Medulla oblongata (tissue), 1 donor: ENCODE data around the gene C1orf159.
"Not testable (repeated sequence)": the region's sequence is repeated elsewhere in the genome, so short reads cannot be mapped to it uniquely, and the experiment has no call there.

ENCODE experiments used
- DNase-seq: peaks from one replicate; pipeline ENCODE4 v3.0.0-alpha.2; 2015; ENCODE audit errors: extremely low spot score

The C1orf159 gene

DNA sequence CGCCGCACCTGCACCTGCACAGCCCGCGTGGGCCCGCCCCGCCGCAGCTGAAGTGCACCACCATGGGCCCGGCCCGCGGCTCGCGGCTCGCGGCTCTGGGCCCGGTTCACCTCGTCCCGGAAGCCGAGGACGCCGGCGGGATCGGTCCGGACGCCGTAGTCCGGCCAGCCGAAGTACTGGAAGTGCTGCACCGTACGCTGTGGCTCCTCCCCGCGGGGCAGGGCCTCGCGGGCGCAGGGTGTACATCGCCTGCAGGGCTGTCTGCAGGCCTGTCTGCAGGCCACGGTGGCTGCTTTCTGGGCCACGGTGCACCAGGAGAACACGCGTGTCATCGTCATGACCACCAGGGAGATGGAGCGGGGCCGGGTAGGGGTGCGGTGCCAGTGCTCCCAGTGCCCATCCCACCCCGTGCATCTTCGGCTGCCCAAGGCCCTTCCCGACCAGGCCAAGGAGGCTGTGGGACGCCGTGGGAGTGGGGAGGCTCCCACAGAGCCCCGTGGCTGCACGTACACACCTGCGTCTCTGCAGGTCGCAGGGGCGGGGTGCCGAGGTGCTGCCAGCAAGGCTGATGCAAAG, 48.5 kb downstream of the C1orf159 start:
- no peak for DNase-seq

DNA sequence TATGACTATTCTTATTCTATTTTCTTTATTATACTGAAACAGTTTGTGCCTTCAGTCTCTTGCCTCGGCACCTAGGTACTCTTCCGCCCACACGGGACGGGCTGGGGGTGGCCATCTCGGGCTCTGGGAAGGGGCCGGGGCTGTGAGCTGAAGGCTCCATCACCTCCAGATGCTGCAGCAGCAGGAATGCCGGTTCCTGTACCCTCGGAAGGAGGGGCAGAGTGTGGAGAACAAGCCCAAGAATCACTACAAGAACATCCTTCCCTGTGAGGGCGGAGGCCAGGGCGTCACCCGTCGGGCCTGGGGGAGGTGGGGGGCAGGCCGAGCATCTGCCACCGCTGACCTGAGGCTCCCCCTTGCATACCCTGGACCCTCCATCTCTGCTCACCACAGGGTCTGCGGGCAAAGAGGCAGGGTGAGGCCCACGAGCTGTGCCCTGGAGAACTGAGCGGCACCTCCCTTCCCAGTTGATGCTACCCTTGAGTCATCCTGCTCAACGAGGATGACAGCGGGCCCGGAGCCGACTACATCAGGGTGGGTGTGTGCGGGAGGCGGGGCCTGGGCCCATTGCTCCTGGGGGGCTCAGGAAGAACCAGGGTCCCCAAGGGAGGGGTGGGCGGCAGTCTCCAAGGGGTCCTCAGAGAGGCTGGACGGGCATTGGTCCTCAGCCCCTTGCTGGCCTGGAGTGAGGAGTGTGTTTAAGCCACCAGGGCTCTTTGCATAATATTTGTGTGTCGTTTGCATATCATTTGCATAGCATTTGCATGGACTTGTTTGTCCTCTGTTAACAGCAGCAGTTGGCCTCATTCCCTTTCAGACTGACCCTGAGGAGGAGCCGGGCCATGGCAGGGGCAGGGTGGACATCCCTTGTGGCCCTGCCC, 49.2 kb downstream of the C1orf159 start:
- DNase-seq = no peak

DNA sequence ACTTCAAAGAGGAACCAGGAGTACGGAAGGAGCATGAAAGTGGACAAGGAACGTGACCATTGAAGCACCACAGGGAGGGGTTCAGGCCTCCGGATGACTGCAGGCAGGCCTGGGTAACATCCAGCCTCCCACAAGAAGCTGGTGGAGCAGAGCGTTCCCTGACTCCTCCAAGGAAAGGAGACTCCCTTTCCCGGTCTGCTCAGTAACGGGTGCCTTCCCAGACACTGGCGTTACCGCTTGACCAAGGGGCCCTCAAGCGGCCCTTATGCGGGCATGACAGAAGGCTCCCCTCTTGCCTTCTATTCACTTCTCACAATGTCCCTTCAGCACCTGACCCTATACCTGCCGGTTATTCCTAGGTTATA, 50.0 kb downstream of the C1orf159 start:
- DNase-seq = not testable (repeated sequence)

DNA sequence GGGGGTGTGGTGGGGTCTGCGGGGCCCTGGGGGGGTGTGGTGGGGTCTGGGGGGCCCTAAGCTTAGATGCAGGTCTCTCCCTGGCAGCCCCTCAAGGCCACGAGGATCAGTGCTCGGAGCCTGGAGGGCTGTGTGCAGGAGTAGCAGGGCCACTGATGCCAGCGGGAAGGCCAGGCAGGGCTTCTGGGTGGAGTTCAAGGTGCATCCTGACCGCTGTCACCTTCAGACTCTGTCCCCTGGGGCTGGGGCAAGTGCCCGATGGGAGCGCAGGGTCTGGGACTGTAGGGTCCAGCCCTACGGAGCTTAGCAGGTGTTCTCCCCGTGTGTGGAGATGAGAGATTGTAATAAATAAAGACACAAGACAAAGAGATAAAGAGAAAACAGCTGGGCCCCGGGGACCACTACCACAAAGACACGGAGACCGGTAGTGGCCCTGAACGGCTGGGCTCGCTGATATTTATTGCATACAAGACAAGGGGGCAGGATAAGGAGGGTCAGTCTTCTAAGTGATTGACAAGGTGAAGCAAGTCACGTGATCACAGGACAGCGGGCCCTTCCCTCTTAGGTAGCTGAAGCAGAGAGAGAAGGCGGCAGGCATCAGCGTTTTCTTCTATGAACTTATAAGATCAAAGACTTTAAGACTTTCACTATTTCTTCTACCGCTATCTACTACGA, 50.5 kb downstream of the C1orf159 start:
- no peak for DNase-seq

DNA sequence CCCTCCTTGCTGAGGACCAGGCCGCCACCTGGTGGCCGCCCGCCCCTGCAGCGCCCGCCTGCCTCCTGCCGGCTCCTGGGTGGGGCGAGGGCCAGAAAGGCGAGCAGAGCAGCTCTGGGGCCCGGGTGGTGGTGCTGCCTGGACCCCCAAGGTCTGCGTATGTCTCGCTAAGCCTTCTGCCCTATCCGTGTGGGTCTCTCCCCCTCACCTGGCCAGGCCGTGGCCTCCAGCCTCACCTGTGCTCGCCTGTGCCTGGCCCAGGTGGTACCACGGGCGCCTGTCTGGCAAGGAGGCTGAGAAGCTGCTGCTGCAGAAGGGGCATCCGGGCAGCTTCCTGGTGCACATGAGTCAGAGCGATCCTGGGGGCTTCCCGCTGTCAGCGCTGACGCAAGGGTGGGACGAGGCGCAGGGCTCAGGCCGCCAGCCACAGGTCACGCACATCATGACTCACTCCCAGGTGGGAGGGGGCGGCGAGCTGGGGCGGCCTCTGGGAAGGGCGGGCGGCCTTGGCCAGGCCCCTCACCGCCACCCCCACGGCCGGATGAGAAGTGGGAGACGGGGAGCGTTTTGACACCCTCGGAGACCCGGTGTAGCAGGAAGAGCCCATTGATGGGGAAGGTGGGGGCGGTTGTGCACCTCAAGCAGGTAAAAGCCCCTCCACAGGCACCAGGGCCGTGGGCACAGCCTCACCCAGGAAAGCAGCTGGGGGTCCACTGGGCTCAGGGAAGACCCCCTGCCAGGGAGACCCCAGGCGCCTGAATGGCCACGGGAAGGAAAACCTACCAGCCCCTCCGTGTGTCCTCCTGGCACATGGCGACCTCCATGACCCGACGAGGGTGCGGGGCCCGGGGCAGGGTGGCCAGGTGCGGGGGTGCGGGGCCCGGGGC, 51.7 kb downstream of the C1orf159 start:
- DNase-seq = peak; percentile 10

DNA sequence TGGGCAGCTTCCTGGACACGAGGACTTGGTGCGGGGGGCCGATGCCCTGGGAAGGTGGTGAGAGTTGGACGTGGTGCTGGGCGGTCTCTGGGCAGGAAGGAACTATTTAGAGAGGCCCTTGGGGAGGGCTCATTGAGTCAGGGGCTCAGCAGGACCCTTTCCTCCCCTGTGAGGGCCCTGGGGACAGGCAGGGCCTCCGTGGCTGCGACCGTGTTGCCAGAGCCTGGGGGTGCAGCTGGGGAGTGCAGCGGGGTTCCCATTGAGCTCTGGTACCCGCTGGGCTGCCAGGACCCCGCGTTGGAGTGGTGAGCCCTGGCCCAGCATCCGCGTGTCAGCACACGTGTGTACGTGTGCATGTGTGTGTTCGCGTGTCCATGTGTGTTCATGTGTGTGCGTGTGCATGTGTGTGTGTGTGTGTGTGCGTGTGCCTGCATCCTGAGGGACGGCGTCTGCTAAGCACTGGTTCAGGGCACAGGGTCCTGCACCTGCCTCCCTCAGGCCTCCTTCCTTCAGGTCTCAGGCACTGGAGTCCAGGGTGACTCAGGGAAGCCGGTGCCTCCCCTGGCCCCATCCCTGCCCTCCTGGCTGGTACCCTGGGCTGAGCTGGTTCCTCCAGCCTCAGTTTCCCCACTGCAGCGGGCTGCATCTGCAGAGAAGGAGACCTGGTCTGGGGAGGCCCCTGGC, 52.5 kb downstream of the C1orf159 start:
- DNase-seq = no peak

DNA sequence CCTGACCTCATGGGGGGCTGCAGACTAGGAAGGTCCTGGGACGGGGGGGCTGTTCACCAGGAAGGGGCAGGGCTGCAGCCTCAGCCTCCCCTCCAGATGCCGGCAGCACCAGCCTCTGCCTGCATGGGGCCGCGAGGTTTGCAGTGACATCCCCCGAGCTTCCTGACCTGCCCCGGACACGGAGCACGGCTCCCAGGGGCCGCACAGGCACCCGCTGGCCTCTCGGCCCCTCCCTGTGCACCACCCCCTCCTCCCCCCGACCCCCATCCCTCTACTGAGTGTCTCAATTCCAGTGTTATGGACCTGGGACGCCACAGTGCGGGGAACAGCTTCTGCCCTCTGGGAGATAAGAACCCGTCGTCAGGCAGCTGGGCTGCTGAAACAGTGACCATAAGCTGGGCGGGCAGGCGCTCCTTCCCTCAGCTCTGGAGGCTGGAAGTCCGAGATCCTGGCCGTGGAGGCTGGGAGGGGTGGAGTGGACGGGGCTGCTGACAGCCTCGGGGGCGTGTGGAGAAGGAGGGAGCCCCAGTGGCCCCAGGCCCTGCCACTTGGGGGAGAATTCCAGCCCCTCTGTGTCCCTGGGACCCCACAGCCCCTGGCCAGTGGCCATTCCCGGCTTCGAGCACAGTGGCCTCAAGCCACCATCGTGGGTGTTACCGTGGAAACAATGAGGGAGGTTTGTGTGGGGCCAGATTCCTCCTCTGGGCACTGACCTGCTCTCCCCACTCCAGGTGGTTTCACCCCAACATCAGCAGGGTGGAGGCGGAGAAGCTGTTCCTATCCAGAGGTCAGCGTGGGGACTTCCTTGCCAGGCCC, 53.3 kb downstream of the C1orf159 start:
- no peak for DNase-seq

DNA sequence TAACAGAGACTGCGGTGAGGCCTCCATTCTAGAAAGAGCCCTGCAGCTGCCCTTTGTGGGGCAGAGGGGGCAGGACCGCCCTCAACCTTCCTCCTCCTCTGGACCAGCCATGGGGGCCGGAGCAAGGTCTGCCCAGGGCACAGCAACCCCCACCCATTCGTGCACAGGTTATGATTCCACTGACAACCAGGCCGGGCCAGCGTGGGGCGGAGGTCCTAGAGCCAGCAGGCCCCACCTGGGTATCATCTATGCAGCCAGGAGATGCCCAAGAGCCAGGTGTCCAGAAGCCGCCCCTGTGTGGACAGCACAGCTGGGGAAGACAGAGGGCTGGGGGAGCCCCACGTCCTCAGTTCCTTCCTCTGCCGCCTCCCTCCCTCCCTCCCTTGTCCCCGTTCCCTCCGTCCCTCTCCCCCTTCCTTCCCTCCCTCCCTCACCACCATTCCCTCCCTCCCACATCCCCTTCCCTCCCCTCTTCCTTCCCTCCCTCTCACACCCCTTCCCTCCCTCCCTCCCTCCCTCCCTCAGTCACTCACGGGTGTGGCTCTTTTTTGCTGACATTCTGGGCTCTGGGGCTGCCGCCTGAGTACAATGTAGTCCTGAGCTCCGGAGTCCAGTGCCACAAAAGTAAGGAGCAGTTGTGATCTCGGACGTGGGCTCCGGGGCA, 54.1 kb downstream of the C1orf159 start:
- no peak for DNase-seq

DNA sequence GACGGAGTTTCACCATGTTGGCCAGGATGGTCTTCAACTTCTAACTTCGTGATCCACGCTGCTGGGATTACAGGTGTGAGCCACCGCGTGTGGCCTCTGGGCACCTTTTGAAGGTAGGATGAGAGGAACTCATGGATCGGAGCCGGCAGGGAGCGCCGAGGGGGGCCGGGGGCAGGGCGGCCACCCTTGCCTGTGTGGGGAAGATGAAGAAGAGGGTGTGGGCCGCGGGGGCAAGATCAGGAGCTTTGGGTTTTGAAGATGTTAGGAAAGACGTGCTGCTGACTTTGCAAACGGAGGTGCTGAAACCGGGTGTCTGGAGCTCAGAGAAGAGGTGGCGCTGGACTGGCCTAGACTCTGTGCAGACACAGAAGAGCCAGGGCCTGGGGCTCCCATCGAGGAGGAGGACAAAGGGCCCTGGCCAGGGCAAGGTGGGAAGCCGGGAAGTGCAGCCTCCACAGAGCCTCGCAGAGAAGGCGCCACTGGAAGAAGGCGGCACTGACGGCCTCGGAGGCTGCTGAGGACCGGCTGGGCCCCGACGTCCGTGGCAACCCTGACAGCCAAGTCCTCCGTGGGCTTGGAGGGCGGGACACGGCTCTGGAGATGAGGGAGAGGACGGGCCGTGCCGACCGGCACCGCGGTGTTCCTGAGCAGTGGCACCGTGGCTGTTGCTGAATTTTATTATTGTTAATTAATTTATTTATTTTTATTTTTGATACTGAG, 55.4 kb downstream of the C1orf159 start:
- DNase-seq = no peak

DNA sequence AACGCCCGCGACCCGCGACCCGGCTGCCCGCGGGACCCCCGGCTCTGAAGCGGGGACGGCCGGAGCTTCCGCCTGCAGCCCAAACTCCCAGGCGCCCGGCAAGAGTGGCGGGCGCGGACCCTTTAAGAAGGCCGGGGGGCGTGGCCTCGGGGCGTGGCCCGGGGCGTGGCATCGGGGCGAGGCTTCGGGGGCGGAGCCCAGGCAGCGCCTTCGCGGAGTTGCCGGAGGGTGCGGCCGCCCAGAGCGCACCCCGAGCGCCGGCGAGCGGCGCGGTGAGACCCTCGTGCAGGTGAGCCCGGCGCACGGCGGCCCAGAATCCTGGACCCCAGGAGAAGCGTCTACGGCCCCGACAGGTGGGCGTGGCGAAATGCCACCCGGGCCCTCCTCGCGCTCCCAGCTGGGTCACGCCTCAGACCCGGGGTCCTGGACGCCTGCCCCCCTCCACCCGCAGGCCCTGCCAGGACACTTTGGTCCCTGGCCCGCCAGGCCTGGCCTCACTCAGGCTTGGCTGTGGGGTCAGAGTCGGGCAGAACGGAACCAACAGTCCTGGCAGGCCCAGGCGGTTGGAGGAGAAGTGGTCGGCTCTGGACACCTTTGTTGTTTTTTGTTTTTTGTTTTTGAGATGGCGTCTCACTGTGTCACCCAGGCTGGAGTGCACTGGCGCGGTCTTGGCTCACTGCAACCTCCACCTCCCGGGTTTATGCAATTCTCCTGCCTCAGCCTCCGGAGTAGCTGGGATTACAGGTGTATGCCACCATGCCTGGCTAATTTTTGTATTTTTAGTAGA, 56.2 kb downstream of the C1orf159 start:
- peak; percentile 61 for DNase-seq

DNA sequence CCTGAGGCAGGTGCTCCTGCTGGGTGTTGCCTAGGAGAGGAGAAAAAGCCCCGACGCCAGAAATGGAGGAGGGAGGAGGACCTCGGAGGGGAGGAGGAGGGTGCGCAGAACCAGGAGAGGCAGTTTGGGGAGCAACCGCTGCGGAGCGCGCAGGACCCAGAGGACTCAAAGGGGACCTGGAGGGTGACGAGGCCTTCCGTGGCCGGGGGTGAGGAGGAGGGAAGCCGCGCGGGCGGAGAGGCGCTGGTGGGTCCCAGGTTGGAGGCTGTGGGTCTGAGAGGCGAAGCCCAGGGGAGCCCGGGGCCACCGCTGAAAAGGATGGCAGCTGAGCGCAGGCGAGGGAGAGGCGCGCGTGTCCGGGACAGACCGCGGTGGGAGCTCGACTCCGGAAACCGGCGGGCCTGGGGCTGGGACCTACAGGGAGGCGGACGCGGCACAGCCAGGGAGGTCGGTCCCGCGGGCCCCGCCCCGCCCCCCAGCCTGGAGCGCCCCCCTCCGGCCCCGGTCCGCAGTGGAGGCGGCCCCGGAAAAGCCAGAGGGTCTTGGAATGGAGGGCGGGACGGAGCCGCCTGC, 56.9 kb downstream of the C1orf159 start:
- no peak for DNase-seq

DNA sequence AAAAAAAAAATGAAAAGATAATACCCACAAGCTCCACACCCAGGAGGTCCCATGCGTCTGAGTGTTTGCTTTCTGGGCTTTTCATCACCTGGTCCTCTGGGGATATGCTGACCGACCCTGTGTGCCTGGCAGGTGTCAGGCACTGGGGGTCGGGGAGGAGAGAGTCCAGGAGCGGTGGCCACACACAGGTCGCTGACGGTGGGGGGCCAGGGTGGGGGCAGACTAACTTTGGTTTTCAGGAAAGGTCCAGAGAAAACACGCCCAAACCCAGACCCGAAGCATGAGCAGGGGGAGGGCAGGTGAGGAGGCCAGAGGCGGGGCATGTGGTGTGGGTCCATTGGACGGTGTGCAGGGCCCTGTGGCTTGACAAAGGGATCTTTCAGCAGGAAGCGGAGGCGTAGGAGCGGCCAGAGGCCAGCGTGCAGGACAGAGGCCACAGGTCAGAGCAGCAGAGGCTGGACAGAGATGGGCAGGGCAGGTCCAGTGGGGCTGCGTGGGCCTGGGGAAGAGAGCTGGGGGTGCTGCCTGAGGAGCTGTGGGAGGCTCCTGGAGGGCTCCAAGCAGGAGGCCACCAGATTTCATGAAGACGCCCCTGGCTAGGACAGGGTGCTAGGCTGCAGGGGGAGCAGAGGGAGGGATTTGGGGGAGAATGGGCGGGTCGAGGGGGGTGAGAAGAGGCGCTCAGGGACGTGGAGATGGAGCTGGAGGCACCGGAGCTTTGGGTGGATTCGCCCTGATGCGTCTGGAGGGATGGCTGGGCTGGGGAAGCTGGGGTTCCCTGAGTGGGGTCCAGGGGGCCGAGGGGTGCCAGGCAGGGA, 57.6 kb downstream of the C1orf159 start:
- DNase-seq = no peak

DNA sequence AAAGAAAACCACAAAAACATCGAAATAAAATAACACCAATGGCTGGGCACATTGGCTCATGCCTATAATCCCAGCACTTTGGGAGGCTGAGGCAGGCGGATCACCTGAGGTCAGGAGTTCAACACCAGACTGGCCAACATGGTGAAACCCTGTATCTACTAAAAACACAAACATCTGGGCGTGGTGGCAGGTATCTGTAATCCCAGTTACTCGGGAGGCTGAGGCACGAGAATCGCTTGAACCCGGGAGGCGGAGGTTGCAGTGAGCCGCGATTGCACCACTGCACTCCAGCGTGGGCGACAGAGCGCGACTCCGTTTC, 58.2 kb downstream of the C1orf159 start:
- not testable (repeated sequence) for DNase-seq

DNA sequence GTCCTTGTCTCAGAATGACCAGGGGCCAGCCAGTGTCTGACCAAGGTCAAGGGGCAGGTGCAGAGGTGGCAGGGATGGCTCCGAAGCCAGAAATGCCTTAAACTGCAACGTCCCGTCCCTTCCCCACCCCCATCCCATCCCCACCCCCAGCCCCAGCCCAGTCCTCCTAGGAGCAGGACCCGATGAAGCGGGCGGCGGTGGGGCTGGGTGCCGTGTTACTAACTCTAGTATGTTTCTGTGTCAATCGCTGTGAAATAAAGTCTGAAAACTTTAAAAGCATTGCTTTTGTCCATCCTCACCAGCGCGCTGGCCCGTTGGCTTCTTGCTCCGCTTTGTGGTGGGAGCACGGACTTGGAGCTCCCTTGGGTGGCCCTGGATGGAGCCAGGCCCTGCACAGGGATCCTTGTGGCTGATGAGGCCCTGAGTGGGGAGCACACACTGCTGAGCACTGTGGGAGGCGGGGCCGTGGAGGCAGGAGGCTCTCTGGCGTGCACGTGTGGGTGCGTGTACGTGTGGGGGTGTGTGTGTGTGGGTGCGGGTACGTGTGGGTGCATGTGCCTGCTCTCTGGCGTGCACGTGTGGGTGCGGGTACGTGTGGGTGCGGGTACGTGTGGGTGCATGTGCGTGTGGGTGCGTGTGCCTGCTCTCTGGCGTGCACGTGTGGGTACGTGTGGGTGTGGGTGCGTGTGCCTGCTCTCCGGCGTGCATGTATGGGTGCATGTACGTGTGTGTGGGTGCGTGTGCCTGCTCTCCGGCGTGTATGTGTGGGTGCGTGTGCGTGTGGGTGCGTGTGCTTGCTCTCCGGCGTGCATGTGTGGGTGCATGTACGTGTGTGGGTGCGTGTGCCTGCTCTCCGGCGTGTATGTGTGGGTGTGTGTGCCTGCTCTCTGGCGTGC, 59.8 kb downstream of the C1orf159 start:
- no peak for DNase-seq

DNA sequence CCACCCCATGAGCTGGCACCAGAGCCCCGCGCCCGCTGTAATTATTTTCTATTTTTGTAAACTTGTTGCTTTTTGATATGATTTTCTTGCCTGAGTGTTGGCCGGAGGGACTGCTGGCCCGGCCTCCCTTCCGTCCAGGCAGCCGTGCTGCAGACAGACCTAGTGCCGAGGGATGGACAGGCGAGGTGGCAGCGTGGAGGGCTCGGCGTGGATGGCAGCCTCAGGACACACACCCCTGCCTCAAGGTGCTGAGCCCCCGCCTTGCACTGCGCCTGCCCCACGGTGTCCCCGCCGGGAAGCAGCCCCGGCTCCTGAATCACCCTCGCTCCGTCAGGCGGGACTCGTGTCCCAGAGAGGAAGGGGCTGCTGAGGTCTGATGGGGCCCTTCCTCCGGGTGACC, 60.9 kb downstream of the C1orf159 start:
- no peak for DNase-seq

DNA sequence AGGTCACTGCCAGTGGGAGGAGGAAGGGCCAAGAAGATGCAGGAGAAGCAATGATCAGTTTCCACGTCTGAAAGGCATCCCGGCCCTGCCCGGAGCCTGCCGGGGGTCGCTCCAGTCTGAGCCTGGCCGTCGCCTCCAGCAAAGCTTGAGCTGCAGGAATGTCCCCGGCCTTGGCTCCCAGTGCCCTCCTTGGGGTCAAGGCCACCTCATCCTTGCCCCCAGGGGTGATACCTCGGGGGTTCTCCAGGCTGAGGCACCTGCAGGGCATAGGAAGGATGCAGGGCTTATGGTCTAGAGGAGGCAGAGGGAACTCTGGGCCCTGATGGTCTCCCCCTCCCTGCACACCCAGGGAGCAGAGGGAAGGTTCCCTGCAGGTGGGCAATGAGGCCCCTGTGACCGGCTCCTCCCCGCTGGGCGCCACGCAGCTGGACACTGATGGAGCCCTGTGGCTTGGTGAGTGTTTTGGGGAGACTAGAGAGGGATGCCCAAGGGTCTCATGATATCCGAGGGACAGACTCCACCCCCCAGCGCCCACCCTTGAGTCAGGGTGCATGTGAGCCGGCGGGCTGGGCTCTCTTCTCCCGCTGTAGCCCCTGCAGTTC, 61.7 kb downstream of the C1orf159 start:
- DNase-seq = no peak
